ENCODE data around the gene GAST.

GAST gene

DNA sequence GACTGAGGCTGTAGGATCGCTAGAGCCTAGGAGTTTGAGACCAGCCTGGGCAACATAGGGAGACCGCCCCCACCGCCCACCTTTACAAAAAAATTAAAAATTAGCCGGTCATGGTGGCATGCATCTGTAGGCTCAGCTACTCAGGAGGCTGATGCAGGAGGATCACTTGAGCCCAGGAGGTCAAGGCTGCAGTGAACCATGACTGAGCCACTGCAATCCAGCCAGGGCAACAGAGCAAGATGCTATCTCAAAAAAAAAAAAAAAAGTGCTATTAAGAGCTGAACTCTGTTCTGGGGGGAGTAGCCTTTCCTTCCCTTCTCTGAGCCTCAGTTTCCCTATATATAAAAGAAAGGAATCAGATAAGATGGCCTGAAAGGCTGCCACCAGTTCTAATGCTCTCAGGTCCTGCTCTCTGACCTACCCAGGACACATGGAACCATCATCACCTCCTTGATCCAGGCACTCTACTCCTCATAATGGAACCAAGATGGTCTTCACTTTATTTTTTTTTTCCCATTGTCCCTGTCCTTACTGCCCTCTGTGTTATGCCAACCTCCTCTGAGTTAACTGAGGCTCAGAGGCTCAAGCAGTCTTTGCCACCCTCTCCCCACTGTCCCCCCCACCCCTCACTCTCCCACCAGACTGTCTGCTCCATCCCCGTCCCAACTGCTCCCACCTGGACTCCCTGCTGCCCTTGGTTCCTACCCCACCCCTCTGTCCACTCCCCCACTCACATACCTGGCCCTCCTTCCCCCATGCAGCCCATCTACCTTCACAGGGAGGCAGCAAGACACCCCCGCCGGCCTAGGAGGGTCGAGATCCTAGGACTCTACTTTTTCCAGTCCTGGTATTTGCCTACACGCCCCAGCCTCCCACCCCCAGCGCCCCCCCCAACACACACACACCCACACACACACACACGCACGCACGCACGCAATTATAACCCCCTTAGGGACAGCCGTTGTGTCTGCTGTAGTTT lies 47.3 kb upstream of the GAST start:
- Histone ChIP-seq H3K9me2 (ENCODE audit: low read depth, low read length) (no peaks in the 10 kb centered on the region), H3K36me3 (ENCODE audit: insufficient read depth, low read length) (no peaks in the 10 kb centered on the region), H2AFZ (ENCODE audit: low read length) (no peak overlapping the region), H3K27ac (ENCODE audit: low read depth, low read length, poor library complexity, severe bottlenecking) (no peak overlapping the region), H3K4me2 (ENCODE audit: low read length) (peak overlapping the region; percentile 61), H3K27me3 (ENCODE audit: insufficient read depth, low read length) (no peaks in the 10 kb centered on the region), H3F3A (ENCODE audit: insufficient read depth, low read length) (no peaks in the 10 kb centered on the region), H3K79me2 (ENCODE audit: insufficient read depth, low read length) (no peaks in the 10 kb centered on the region), H3K9me3 (ENCODE audit: low read length) (no peaks in the 10 kb centered on the region), H3K4me3 (ENCODE audit: low read depth, low read length, poor library complexity, severe bottlenecking) (peak overlapping the region; percentile 54), H3K9ac (ENCODE audit: low read length) (peak overlapping the region; percentile 40; the same call in 1 of the 2 replicates), H3K4me1 (ENCODE audit: insufficient read depth, low read length, severe bottlenecking) (peaks cover 23% of the 10 kb centered on the region), H4K20me1 (ENCODE audit: insufficient read depth, low read length) (no peaks in the 10 kb centered on the region)
- TF ChIP-seq, protein P1, sequence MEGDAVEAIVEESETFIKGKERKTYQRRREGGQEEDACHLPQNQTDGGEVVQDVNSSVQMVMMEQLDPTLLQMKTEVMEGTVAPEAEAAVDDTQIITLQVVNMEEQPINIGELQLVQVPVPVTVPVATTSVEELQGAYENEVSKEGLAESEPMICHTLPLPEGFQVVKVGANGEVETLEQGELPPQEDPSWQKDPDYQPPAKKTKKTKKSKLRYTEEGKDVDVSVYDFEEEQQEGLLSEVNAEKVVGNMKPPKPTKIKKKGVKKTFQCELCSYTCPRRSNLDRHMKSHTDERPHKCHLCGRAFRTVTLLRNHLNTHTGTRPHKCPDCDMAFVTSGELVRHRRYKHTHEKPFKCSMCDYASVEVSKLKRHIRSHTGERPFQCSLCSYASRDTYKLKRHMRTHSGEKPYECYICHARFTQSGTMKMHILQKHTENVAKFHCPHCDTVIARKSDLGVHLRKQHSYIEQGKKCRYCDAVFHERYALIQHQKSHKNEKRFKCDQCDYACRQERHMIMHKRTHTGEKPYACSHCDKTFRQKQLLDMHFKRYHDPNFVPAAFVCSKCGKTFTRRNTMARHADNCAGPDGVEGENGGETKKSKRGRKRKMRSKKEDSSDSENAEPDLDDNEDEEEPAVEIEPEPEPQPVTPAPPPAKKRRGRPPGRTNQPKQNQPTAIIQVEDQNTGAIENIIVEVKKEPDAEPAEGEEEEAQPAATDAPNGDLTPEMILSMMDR (IDR thresholded peaks at IDR 0.05; ENCODE audit: low read length), result no peak
- TF ChIP-seq EZH2 (IDR thresholded peaks at IDR 0.05; ENCODE audit: borderline replicate concordance, low read length), result no peak

DNA sequence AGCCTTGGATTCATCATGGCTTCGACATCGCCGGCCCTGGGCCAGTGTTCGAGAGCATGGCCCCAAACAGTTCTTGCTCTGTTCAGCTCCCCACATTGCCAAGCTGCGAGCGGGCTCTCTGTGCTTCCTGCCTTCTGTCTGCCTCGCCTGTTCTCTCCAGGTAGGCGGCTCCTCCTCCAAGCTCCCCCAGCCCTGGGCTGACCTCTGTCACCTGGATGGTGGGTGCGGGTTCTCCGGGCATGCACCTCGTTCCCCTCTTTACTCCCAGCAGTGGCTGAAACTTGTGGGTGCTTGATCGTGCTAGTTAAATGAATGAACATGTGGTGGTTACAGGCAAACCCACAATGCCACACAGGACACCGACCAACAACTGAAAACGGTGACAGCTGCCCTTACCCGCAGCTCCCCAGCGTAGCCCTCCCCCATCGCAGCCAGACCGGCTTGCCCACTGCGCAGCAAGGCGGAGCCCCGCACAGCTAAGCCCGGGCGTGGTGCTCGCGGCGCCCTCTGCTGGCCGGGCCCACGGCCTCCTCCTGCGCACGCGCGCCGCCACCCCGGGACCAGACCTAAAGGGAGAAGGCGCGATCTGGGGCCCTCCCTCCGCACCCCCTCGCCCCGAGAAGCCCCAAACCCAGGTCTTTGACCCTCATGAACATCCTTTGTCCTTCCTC lies 46.4 kb upstream of the GAST start:
- Histone ChIP-seq H3K4me1 (ENCODE audit: insufficient read depth, low read length, severe bottlenecking) (peaks cover 23% of the 10 kb centered on the region), H3K4me3 (ENCODE audit: low read depth, low read length, poor library complexity, severe bottlenecking) (peak overlapping the region; percentile 54), H3K4me2 (ENCODE audit: low read length) (peak overlapping the region; percentile 61), H3F3A (ENCODE audit: insufficient read depth, low read length) (no peaks in the 10 kb centered on the region), H3K36me3 (ENCODE audit: insufficient read depth, low read length) (no peaks in the 10 kb centered on the region), H4K20me1 (ENCODE audit: insufficient read depth, low read length) (no peaks in the 10 kb centered on the region), H3K27me3 (ENCODE audit: insufficient read depth, low read length) (no peaks in the 10 kb centered on the region), H3K79me2 (ENCODE audit: insufficient read depth, low read length) (no peaks in the 10 kb centered on the region), H3K9me3 (ENCODE audit: low read length) (no peaks in the 10 kb centered on the region), H2AFZ (ENCODE audit: low read length) (no peak overlapping the region; the same call in 1 of the 2 replicates), H3K27ac (ENCODE audit: low read depth, low read length, poor library complexity, severe bottlenecking) (peak overlapping the region; percentile 76), H3K9me2 (ENCODE audit: low read depth, low read length) (no peaks in the 10 kb centered on the region), H3K9ac (ENCODE audit: low read length) (peak overlapping the region; percentile 47; the same call in 1 of the 2 replicates)
- no peak for TF ChIP-seq EZH2 (IDR thresholded peaks at IDR 0.05; ENCODE audit: borderline replicate concordance, low read length)
- TF ChIP-seq, protein P1 (IDR thresholded peaks at IDR 0.05; ENCODE audit: low read length), result peak; percentile 94

DNA sequence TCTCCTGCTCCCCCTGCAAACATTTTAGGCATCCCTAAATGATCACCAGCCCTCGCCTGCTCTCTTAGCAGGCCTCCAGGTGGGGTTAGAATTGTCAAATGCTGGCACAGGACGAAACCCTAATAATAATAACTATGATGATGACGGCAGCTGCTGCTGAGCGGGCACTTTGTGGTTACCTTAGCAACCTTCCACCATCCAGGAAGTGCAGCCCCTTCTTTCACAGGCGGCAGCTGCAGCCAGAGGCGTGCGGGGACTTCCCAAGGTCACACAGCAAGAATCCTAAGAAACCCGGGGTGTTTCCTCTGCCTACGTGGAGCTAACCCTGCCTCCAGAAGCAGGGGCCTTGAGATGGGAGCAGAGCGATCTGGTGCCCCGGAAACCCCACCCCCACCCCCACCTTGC lies 45.9 kb upstream of the GAST start:
- Histone ChIP-seq H3K9ac (ENCODE audit: low read length) (peak overlapping the region; percentile 47; the same call in 1 of the 2 replicates), H3K4me3 (ENCODE audit: low read depth, low read length, poor library complexity, severe bottlenecking) (peak overlapping the region; percentile 54), H3K4me2 (ENCODE audit: low read length) (peak overlapping the region; percentile 61), H3K9me3 (ENCODE audit: low read length) (no peaks in the 10 kb centered on the region), H3K79me2 (ENCODE audit: insufficient read depth, low read length) (no peaks in the 10 kb centered on the region), H3K27me3 (ENCODE audit: insufficient read depth, low read length) (no peaks in the 10 kb centered on the region), H4K20me1 (ENCODE audit: insufficient read depth, low read length) (no peaks in the 10 kb centered on the region), H3K27ac (ENCODE audit: low read depth, low read length, poor library complexity, severe bottlenecking) (peak overlapping the region; percentile 76), H3K4me1 (ENCODE audit: insufficient read depth, low read length, severe bottlenecking) (peaks cover 23% of the 10 kb centered on the region), H3K9me2 (ENCODE audit: low read depth, low read length) (no peaks in the 10 kb centered on the region), H3K36me3 (ENCODE audit: insufficient read depth, low read length) (no peaks in the 10 kb centered on the region), H2AFZ (ENCODE audit: low read length) (peak overlapping the region; percentile 23; the same call in 1 of the 2 replicates), H3F3A (ENCODE audit: insufficient read depth, low read length) (no peaks in the 10 kb centered on the region)
- TF ChIP-seq EZH2 (IDR thresholded peaks at IDR 0.05; ENCODE audit: borderline replicate concordance, low read length), result no peak
- TF ChIP-seq, protein P1 (IDR thresholded peaks at IDR 0.05; ENCODE audit: low read length), result no peak

Data from OCI-LY1 (cell line).